AG08396 (cell line): ENCODE results near the gene SAMD13.
"Not testable (repeated sequence)": the region's sequence is repeated elsewhere in the genome, so short reads cannot be mapped to it uniquely, and the experiment has no call there.

Experiments used
- DNase-seq: peaks from one replicate; pipeline ENCODE4 v3.0.0; 2012; ENCODE audit warnings: low spot score, mixed read lengths

Gene SAMD13

DNA sequence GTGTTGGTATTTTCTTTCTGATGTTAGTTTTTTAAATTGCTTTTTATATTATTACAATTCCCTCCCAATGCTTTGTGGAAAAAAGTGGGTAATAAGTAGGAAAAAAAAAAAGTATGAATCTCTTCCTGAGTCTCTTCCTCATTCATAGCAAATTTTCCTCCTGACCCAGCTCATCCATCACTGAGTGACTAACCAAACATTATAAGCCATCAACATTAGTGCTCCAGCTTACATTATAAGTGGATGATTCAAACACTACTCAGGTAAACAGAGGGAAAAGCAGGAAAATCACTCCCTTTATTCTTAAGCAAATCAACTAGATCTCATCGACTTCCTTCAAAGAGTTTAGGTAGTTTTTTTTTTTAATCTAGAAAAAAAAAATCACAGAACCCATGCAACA lies 15.4 kb upstream of the SAMD13 start:
- peak; percentile 40 for DNase-seq

DNA sequence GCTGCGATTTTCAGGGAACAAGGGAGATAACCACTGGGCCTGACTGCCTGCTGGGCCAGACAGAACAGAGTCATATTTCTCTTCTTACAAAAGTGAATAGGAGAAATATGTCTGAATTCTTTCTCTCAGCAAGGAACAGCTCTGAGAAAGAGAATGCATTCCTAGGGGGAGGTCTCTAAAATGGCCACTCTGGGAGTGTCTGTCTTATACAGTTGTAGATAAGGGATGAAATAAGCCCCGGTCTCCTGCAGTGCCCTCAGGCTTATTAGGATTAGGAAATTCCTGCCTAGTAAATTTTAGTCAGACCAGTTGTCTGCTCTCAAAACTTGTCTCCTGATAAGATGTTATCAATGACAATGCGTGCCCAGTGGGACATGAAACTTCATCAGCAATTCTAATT lies 14.1 kb upstream of the SAMD13 start:
- DNase-seq, result not testable (repeated sequence)

DNA sequence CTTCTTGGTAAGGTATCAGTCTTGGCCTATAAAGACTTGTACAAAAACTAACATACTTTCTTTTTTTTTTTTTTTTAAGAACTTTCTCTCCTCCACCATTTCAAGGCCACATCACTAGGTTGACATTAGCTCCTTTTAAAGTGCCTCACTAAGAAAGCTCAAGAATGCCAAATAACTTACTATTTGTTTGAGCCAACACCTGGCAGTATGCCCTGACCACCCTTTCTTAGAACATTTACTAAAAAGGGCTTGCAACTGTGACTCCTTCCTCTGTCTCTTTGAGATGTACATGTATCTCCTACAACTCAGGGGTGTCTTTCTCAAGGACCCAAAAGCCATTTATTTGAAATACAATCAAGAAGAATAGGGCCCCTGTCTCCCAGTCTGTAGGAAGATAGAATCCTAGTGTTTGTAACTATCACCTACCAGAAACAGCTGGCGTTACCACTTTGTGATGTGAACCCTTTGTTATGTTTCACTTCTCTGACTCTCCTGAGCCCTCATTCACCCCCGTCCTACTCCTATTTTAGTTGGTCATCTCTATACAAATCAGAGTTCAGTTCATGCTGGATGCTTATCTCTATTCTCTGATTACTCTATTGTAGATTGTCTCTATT lies 12.2 kb upstream of the SAMD13 start:
- no peak for DNase-seq

DNA sequence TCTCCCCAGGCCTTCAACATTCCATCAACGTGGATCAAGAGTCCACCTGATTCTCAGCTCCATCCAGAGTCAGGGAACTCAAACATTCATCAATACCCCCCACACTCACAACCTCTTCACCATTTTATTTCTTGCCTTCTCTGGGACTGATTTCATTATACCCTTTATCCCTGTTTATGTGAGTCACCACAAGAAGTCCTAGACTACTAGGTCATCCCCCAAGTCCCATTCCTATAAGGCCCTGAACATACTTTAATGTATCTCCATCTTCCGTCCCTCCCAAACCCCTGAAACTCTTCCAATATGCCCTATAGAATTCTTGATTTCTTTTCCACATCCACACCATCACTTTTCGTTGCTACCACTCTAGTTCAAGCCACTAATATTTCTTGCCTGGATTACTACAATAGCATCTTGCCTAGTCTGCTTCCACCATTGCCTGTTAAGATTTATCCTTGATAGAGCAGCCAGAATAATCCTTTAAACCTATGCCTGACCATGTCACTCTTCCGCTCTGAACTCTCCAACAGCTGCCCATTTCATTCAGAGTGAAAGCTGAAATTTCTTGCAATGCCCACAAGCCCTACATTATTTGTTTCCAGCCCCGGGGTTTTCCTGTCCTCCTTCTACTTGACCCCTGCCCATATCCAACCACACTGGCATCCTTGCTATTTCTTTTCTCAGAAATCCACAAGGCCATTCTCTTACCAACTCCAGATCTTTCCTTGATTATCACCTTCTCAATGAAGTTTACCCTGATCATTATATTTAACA lies 9.4 kb upstream of the SAMD13 start:
- DNase-seq, result no peak

DNA sequence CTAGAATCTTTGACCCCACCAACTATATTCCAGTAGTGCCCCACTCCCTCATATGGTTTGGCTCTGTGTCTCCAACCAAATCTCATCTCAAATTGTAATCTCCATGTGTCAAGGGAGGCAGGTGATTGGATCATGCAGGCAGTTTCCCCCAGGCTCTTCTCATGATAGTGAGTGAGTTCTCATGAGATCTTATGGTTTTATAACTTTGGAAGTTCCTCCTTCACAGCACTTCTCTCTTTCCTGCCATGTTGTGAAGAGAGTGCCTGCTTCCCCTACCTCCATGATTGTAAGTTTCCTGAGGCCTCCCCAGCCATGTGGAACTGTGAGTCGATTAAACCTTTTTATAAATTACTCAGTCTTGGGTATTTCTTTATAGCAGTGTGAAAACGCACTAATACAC lies 7.7 kb upstream of the SAMD13 start:
- DNase-seq, result no peak

DNA sequence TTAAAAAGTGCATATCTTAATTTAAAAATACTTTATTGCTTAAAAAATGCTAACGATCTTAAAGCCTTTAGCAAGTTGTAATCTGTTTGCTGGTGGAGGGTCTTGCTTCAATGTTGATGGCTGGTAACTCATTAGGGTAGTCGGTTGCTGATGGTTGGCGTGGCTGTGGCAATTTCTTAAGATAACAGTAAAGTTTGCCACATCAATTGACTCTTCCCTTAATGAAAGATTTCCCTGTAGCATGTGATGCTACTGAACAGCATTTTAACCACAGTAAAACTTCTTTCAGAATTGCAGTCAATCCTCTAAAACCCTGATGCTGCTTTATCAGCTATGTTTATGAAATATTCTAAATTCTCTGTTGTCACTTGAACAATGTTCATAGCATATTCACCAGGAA lies 6.8 kb upstream of the SAMD13 start:
- DNase-seq, result no peak

DNA sequence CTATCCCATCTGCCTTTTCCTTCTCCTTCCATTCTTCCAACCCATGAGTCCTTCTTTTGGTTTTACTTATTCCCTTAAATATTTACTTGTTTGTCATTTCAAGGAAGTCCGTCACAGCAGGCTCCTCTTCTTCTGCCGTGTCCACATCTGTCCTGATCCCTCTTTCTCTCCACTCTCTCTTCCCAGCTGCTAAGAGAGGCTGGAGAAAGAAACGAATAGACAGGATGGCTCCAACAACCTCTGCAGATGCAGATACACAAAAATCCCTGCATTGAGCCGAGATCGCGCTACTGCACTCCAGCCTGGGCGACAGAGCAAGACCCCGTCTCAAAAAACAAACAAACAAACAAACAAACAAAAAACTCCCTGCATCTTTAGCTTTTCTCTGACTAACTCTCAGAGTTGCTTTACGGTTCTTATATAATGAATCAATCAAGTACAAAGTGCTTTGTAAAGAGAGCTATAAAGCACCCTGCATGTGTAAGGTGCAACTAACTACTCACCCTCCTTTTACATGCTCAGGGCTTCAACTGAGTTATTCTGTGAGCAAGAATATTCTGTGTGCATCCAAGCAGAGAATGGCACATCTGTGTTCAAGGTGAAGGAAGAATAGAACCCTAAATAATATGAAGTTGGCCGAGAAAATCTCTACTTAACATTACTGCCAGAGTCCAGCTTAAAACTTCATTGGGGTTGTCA lies 3.8 kb upstream of the SAMD13 start:
- no peak for DNase-seq

DNA sequence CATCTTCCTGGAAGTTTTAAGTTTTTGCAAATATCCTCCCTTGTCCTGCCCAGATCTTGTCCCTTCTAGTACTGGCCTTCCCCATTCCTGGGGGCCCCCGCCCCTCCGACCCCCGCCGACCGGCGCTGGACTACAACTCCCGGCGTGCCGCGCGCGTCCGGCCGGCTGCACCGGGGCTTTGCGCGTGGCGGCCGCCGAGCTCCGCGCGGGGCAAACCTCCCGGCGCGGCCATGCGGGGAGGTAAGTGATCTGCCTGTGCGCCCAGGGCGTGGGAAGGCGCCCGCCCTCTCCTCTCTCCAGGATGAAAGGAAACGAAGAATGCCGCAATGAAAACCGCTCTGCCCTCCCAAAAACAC lies 3.2 kb upstream of the SAMD13 start:
- DNase-seq, result peak; percentile 82

DNA sequence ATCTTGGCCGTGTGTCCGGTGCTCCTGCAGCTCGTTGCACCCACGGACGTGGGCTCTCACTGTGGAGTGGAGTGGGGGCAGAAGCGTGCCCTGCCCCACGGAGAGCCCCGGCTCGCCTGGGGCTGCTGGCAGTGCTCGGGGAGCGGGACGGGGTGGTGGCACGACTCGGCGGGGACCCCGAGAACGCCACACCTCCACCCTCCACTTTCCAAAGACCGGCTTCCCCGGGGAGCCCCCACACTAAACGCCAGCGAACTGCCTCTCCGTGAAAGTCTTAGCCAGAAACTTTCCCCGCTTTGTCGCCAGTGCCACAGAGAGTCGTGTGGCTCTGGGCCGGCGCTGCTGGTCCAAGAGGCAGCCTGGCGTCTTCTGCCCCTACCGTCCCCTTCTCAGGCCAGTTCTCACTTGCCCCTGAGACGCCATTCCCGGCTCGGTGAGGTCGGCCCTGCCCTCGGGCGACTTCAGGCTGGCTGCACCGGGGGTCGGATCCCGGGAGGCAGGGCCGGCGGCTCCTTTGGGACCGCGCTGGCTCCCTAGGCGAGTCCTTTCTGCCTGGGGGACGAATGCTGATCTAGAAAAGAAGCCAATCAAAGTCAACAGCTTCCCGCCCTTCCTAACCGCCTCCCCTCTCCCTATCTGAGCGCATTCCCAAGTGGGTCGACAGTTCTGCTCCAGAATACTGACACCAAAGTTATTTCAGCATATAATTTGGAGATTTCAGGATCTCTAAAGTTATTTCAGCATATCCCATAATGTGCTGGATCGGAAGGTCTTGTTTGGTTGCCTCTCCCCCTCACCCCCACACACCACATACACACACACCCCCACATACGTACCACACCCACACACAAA lies 2.6 kb upstream of the SAMD13 start:
- DNase-seq, result peak; percentile 59

DNA sequence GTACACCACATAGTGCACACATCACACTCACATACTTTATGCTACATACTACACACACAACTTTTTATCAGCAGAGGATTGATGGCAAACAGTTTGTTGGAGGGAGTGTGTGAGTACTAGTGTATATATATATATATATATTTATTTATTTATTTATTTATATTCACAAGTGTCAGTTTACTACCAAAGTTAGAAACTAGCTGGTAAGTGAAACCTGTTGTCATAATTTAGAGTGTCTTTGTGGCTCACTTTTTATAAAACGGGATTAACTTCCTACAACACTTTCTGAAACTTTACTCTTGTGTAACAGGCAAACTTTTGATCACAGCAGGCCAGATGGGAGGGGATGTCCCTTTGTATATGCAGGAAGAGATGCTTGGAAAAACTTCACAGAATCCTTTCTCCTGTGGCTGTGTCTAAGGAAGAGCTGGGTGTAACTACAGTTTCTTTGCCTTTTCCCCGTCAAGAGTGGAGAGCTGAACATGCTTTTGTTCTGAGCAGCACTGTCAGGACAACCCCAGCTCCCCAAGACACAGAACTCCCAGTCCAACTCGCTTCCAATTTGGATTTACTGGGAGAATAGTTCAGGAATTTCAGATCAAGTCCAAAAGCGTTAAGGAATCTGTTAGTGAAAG lies 1.9 kb upstream of the SAMD13 start:
- no peak for DNase-seq

DNA sequence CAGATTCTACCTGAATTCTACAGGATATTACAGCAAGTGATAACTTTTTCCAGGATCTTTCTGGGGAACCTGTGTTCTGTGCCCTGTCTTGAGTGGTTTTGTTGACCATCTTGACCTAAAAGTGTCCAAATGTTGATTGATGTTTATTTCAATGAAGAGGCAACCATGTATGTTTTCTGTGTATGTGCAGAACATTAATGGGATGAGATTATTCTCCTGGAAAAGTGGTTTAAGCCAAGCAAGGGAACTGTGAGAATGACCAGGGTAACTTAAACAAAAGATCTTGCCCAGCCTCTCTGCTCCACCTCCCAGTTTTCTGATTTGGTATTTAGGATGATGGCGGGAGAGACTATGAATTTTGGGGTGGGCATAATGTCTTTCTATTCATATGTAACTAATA lies 1.0 kb upstream of the SAMD13 start:
- DNase-seq, result no peak

DNA sequence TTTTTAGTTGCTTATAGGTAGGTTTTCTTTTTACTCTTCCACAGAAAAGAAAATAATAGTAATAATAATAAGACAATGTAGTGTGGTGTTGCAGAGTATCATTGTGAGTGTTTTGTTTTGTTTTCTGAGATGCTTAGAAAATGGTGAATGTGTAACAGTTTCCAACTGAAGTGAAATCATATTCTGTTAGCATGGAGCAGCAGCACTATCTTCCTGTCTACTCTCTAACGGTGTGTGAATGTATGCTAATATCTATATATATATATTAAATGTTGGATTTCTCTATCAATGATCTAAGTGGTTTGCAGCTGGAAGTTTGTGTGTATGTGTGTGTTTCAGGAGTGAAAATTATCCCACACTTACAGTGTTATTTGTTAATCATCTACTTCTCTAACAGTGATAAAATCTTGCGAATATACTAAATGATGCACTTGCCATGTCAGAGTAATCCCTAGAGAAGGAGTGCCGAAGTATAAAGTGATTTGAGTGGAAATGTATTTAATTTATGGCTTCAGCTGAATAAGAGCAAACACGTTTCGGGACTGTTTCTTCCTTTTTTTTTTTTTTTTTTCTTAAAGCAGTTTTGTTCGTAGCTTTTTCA lies 377 bp downstream of the SAMD13 start:
- DNase-seq, result no peak

DNA sequence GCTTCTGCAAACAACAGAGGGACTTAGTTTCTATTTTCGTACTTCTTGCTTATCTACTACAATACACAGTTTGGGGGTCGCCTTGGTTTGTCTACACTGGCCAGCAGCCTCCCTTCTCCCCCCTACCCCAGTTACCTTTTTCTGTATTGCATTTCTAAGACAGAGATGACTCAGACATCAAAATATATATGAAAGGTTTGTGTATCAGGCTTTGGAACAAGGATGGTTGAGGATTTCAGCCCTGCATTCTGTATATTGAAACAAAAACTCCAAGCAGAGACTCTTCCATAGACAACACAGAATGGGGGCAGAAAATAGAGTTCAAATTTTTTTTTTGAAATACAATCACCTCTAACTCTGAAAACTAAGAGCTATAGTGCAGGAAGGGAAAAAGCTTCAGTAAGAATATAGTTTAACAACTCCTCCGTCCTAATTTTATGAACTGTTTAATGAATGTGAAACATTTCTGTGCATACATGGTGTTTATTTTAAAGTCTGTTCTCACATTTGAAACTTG lies 1.9 kb downstream of the SAMD13 start:
- DNase-seq, result no peak

DNA sequence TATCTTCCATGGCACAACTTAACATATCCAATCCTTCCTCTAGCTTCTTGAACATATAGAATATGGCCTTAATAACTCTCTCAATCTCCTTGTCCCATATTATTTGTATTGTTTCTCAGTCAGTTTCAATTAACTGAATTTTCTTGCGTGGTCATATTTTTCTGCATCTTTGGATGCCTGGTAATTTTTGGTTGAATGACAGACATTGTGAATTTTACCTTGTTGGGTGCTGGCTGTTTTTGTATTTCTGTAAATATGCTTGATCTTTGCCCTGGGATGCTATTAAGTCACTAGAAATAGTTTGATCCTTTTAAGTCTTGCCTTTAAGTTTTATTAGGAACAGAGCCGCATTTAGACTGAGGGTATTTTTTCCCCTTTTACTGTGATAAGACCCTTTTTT lies 5.9 kb downstream of the SAMD13 start:
- no peak for DNase-seq

DNA sequence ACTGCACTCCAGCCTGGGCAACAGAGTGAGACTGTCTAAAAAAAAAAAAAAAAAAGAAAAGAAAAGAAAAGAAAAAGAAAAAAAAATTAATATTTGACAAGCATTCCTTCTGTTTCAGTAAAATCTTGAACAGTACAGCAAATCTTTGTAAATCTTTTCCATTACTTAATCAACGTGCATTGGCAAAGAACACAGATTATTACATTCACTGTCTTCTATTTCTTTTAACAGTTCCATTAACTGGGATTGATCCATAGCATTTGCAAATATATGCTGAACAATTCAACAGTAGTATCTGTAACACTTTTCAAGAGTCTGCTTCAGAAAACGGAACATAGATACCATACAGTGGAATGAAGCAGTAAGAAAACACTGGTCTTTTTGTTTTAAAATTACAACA lies 9.8 kb downstream of the SAMD13 start:
- no peak for DNase-seq

DNA sequence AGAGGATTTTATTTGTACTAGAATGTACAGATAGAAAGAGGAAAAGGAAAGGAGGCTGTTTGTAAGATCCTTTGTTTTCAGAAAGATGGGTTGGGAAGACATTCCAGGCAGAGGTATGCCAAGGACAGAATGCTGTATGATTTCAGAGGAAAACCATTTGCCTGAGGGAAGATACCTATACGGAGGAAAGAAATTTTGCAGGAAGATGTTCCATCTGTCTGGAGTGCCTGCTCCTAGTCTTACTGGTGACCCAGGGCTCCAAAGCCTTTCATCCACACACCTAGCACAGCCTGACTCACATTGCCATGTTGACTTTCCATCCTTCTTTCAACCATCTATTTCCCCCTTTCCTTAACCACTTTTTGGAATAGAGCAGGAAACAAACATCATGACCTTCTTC lies 18.2 kb downstream of the SAMD13 start:
- DNase-seq, result no peak

DNA sequence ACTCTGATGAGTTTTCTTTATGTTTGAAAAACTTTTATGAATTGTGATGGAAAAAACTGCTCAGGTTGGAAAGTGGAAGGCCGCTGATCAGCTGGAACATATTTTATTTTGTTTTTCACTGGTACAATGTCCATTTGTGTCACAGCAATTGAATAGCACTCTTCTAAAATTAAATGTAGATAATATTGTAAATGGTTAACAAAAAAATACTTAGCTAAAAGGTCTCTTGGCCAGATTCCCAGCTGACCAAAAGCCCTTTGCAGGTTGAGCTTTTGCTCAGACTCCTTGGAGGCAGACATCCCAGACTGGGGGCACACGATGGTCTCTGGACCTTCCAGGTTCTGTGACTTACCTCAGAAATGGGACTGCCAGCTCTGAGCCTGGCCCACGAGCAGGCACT lies 26.3 kb downstream of the SAMD13 start:
- DNase-seq, result no peak

DNA sequence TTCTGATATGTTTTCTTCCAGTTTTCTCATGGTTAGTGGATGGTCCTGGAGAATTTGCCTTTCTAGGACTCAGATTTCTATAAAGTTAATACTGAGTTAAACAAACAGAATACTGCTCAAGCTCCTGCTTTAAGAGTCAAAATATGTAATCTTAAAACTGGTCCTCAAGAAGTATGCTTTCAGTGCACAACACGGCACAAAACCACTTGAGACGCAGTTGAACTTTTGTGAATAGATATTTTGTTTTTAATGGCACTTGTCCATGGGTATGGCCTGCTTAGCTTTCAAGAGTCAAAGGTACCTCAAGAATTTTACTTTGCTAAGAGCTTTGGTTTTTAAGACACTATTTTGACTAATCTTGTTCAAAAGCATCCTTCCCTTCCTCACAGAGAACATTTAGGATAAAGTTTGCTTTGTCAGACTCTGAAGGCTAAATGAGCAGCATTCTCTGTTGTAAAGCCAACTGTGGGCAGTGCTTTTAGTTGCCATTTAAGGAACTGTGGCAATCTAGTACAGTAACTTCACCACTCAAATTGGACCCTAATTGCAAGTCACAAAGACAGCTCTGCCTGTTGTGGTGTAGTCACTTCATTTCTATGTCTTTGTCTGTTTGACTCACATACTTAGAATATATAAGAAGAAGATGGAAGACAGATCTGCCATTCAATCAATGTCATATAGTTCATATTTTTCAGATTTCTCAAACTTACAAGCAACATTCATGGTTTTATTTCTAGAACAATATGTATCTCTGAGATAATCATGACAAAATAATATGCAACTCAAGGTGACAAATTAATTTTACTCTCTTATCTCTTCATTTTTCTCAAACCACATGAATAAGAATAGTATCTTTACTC lies 28.8 kb downstream of the SAMD13 start:
- DNase-seq, result no peak

DNA sequence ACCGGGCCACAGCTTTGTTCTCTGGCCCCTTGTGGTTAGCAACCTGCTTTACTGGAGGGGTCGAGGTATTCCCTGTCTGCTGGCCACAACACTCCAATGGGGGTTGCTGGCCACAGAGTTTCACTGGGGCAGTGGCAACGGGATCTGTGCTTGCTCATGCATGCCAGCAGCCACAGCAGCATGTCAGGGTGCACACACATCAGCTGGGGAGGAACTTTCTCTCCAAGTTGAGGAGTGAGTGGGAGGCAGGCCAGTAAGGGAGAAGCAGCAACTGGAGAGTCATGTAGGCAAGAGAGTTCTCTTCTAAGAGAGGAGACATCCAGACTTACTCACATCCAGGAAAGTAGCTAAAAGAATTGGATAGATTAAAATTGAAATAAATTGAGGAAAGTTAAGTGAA lies 38.0 kb downstream of the SAMD13 start:
- peak; percentile 8 for DNase-seq

DNA sequence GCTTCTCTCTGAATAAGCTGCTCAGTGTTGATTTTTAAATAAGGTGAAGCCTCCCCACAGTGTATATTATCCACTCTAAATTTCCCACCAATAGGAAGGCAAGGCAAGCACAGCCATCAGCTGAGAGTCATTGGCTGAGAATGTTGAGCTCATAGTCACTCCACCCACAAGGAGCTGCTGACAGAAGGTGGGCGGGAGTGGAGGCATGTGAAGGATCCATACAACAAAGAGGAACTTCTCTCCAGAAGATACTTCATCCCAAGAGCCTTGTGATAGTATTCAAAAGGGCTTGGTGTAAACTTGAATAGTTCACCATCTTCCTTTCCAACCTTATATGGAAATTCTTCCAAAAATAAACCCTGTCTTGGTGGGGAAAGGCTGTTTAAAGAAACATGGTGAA lies 42.8 kb downstream of the SAMD13 start:
- DNase-seq, result peak; percentile 48
